H1 (cell line): ENCODE results near the gene MKLN1. TPM values are rescaled to one million over a fixed set of nuclear protein-coding genes. Genes with fewer than 3 reads are reported as not detected.

Source experiments
- BCL11A ChIP-seq, 2 experiments: IDR thresholded peaks; one replicate each; pipeline ENCODE4 v1.6.1; 2011; ENCODE audit warnings: low read depth in 2 of 2, low read length in 2 of 2, mild to moderate bottlenecking in 2 of 2
- CHD7 ChIP-seq: fragments of 300-600 bp; sonication (generic); IDR thresholded peaks from 2 replicates; pipeline ENCODE4 v1.7.1; 2012; ENCODE audit warnings: low read length, moderate library complexity, mild to moderate bottlenecking, inconsistent platforms; ENCODE audit not compliant: insufficient replicate concordance
- CREB1 ChIP-seq: IDR thresholded peaks from 2 replicates; pipeline ENCODE4 v1.6.1; 2012; ENCODE audit warnings: inconsistent platforms
- EGR1 ChIP-seq: IDR thresholded peaks from 2 replicates; pipeline ENCODE4 v1.6.1; 2011; ENCODE audit warnings: low read depth, low read length, borderline replicate concordance
- EZH2 ChIP-seq: fragments of 200-600 bp; sonication (generic); IDR thresholded peaks from 2 replicates; pipeline ENCODE4 v1.7.1; 2012; ENCODE audit warnings: low read depth, mild to moderate bottlenecking, moderate library complexity, low read length, inconsistent platforms; ENCODE audit not compliant: severe bottlenecking
- NANOG ChIP-seq: IDR thresholded peaks from 2 replicates; pipeline ENCODE4 v1.6.1; 2011; ENCODE audit warnings: low read length, low read depth, mild to moderate bottlenecking, inconsistent platforms; ENCODE audit not compliant: insufficient read depth, poor library complexity, severe bottlenecking
- PHF8 ChIP-seq: fragments of 200-600 bp; sonication (generic); conservative IDR thresholded peaks from 2 replicates; pipeline ENCODE4 v1.7.1; 2012; ENCODE audit warnings: low read depth, mild to moderate bottlenecking, inconsistent platforms, low read length, moderate library complexity
- POU5F1 ChIP-seq: IDR thresholded peaks from 2 replicates; pipeline ENCODE4 v1.6.1; 2011; ENCODE audit warnings: low read depth, mild to moderate bottlenecking, low read length, moderate library complexity
- polyA plus RNA-seq, 7 experiments: library from polyadenylated mRNA; depleted of rRNA in 3 of 7; stranded (reverse) in 5 of 7; unstranded in 2 of 7; fragments of >200 nt in 5 of 7; fragments of 200-250 nt in 2 of 7; gene quantifications; 1 replicate in 5 of 7; 2 replicates in 1 of 7; 4 replicates in 1 of 7; pipeline versions ENCODE4 v1.2.1 to v1.2.3, GENCODE V29; 2011 to 2013; ENCODE audit warnings: missing spikeins in 2 of 7, mixed read lengths in 2 of 7
- total RNA-seq: library from RNA; stranded (reverse); fragmentation: NEBNext Ultra II Directional; extraction: Animal tissue kit (Norgen Biotek cat#: 25700); gene quantifications from 2 replicates; pipeline ENCODE4 v1.2.1, GENCODE V29; 2021

The MKLN1 gene
- total and polyA plus RNA-seq, 2 of the 8 experiments (the other 6 are each of a cell fraction or from before 2014, with no cell fraction given), result 22.3 to 50.9 TPM

GRCh38 chr7:131513245-131514061 lies 185.8 kb downstream of the MKLN1 start (continued):
- peak; percentile 39 for TF ChIP-seq NANOG
- no peak for TF ChIP-seq POU5F1
- no peak for TF ChIP-seq PHF8
- no peak for TF ChIP-seq BCL11A (IDR thresholded peaks at IDR 0.05; ENCODE audit: low read depth in 2 of 2, low read length in 2 of 2)
- no peak for TF ChIP-seq EGR1
- no peak for TF ChIP-seq CHD7
- TF ChIP-seq EZH2, result no peak
- TF ChIP-seq CREB1, result peak; percentile 82
